Panc1 (cell line): ENCODE results near the gene RIC8A. TPM values are rescaled to one million over a fixed set of nuclear protein-coding genes. Genes with fewer than 3 reads are reported as not detected.
A peak's percentile ranks its signal among the peaks of the same experiment; 100 is the strongest.

Experiments used
- ATAC-seq: fragments of 200-7000 bp; cut with Tn5 transposase; 2 replicates; pipeline ENCODE4 v1.9.1; 2020; ENCODE audit warnings: mild to moderate bottlenecking, moderate library complexity
- BruUV-seq: library from RNA; stranded (reverse); fragments of 400-500 nt; replicated peaks from 2 replicates; lab custom pipeline; 2021; lab: Mats Ljungman, UMichigan
- CTCF ChIA-PET: fragments of 300-600 bp; sonication (Branson Sonifier 250); formaldehyde crosslinking; loops from one replicate; lab custom pipeline; 2022; ENCODE audit warnings: antibody characterized with exemption; lab: Charles Lee
- POLR2A ChIA-PET: fragments of 300-600 bp; sonication (Branson Sonifier 250); formaldehyde crosslinking; loops from one replicate; lab custom pipeline; 2022; ENCODE audit warnings: antibody characterized with exemption; lab: Charles Lee
- DNase-seq: peaks from one replicate; pipeline ENCODE4 v3.0.0-alpha.2; 2010; ENCODE audit warnings: low read depth, low spot score
- H3K27ac ChIP-seq: 2 replicates; pipeline ENCODE4 v1.5.1; 2011; ENCODE audit warnings: mild to moderate bottlenecking, low read length, inconsistent platforms
- H3K27me3 ChIP-seq: fragments of 200-500 bp; sonication (Bioruptor generic); 2 replicates; pipeline ENCODE4 v1.6.0; 2014; ENCODE audit warnings: low read length, inconsistent platforms; ENCODE audit not compliant: control insufficient read depth, insufficient read depth
- H3K36me3 ChIP-seq: fragments of 200-500 bp; sonication (Bioruptor generic); 2 replicates; pipeline ENCODE4 v1.5.1; 2014; ENCODE audit warnings: inconsistent platforms, mild to moderate bottlenecking, low read length, moderate library complexity; ENCODE audit not compliant: control insufficient read depth, insufficient read depth
- H3K4me1 ChIP-seq: 2 replicates; pipeline ENCODE4 v1.5.1; 2011; ENCODE audit warnings: inconsistent platforms, mild to moderate bottlenecking, low read length, moderate library complexity; ENCODE audit not compliant: control insufficient read depth, insufficient read depth
- H3K4me3 ChIP-seq, 2 experiments: 2 replicates each; pipeline ENCODE4 v1.5.1; 2011 to 2012; ENCODE audit warnings: low read depth in 2 of 2, low read length in 2 of 2, mild to moderate bottlenecking in 2 of 2, inconsistent platforms in 1 of 2, moderate library complexity in 1 of 2
- H3K9me3 ChIP-seq: fragments of 200-500 bp; sonication (Bioruptor generic); 2 replicates; pipeline ENCODE4 v1.5.1; 2014; ENCODE audit warnings: low read depth, mild to moderate bottlenecking, inconsistent platforms, low read length, moderate library complexity; ENCODE audit not compliant: control insufficient read depth, insufficient read depth
- POLR2AphosphoS5 ChIP-seq: IDR thresholded peaks from 2 replicates; pipeline ENCODE4 v1.6.1; 2012; ENCODE audit warnings: mild to moderate bottlenecking, low read depth, low read length, moderate library complexity
- SIN3A ChIP-seq: IDR thresholded peaks from 2 replicates; pipeline ENCODE4 v1.6.1; 2012; ENCODE audit warnings: low read depth, mild to moderate bottlenecking, low read length, moderate library complexity, borderline replicate concordance; ENCODE audit not compliant: insufficient read depth
- TCF7L2 ChIP-seq: IDR thresholded peaks from 2 replicates; pipeline ENCODE4 v1.6.1; 2011; ENCODE audit warnings: mild to moderate bottlenecking, low read depth, low read length, inconsistent platforms
- in situ Hi-C: cut with HindIII; loops from 2 replicates; pipeline ENCODE4 v1.10.0; 2016; ENCODE audit warnings: low sequenced_read_pairs, low pct_unique_long_range_greater_than_20kb
- intact Hi-C: fragments of 100-400 bp; cut with micrococcal nuclease; formaldehyde crosslinking; loops from one replicate; pipeline ENCODE4 v1.10.0; 2022; ENCODE audit not compliant: unreplicated experiment
- total RNA-seq: library from RNA; stranded (reverse); gene quantifications from one replicate; pipeline ENCODE4 v1.2.1, GENCODE V29; 2021; ENCODE audit not compliant: unreplicated experiment
- TF ChIP-seq, protein P1 (sequence below), 2 experiments: IDR thresholded peaks; 2 replicates each; pipeline ENCODE4 v1.6.1; 2011 to 2012; ENCODE audit warnings: low read depth in 2 of 2, control low read depth in 1 of 2, low read length in 1 of 2, mild to moderate bottlenecking in 1 of 2, moderate library complexity in 1 of 2; ENCODE audit not compliant: insufficient read depth in 1 of 2
- TF ChIP-seq, protein P2 (sequence below): fragments of 450-650 bp; IDR thresholded peaks from 2 replicates; pipeline ENCODE4 v1.5.1; 2017; ENCODE audit warnings: mild to moderate bottlenecking

The RIC8A gene
- total RNA-seq, 1 experiment from 2014 or later, result 264 TPM

DNA sequence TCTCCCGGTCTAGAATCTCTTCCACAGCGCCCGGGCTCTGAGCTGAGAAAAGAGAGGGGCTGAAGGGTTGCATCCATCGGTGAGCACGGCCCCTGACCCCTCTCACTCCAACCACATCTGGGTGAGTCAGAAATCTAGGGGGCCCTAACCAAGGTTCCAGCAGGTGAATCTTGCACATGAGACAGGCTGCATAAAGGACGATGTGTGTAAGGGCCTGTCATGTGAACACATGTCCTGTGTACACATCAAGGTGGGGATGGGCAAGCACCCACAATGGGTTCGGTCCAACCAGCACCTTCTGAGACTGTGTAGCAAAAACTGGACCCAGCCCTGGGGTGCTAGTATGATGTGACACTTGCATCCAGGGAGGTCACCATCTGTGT lies 1.5 kb upstream of the RIC8A start:
- peaks cover 30% of the 10 kb centered on the region for H3K4me1 ChIP-seq
- H3K36me3 ChIP-seq, result peaks cover 16% of the 10 kb centered on the region
- POLR2A ChIA-PET, result interaction anchor here (0.9 kb wide), 1 partner anchor 32 kb away, joined by 4 read pairs; no protein-coding TSS in a partner anchor
- no TSS peak for BruUV-seq
- intact Hi-C loops, result no loop called here
- H3K27me3 ChIP-seq, result no peaks in the 10 kb centered on the region
- H3K9me3 ChIP-seq, result no peaks in the 10 kb centered on the region
- no peak for ATAC-seq
- in situ Hi-C loops, result no loop called here
- TF ChIP-seq, protein P1, sequence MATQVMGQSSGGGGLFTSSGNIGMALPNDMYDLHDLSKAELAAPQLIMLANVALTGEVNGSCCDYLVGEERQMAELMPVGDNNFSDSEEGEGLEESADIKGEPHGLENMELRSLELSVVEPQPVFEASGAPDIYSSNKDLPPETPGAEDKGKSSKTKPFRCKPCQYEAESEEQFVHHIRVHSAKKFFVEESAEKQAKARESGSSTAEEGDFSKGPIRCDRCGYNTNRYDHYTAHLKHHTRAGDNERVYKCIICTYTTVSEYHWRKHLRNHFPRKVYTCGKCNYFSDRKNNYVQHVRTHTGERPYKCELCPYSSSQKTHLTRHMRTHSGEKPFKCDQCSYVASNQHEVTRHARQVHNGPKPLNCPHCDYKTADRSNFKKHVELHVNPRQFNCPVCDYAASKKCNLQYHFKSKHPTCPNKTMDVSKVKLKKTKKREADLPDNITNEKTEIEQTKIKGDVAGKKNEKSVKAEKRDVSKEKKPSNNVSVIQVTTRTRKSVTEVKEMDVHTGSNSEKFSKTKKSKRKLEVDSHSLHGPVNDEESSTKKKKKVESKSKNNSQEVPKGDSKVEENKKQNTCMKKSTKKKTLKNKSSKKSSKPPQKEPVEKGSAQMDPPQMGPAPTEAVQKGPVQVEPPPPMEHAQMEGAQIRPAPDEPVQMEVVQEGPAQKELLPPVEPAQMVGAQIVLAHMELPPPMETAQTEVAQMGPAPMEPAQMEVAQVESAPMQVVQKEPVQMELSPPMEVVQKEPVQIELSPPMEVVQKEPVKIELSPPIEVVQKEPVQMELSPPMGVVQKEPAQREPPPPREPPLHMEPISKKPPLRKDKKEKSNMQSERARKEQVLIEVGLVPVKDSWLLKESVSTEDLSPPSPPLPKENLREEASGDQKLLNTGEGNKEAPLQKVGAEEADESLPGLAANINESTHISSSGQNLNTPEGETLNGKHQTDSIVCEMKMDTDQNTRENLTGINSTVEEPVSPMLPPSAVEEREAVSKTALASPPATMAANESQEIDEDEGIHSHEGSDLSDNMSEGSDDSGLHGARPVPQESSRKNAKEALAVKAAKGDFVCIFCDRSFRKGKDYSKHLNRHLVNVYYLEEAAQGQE (IDR thresholded peaks at IDR 0.05; ENCODE audit: insufficient read depth in 1 of 2, low read depth in 2 of 2, low read length in 1 of 2), result no peak
- no peak for TF ChIP-seq SIN3A
- TF ChIP-seq TCF7L2, result no peak
- TF ChIP-seq, protein P2, sequence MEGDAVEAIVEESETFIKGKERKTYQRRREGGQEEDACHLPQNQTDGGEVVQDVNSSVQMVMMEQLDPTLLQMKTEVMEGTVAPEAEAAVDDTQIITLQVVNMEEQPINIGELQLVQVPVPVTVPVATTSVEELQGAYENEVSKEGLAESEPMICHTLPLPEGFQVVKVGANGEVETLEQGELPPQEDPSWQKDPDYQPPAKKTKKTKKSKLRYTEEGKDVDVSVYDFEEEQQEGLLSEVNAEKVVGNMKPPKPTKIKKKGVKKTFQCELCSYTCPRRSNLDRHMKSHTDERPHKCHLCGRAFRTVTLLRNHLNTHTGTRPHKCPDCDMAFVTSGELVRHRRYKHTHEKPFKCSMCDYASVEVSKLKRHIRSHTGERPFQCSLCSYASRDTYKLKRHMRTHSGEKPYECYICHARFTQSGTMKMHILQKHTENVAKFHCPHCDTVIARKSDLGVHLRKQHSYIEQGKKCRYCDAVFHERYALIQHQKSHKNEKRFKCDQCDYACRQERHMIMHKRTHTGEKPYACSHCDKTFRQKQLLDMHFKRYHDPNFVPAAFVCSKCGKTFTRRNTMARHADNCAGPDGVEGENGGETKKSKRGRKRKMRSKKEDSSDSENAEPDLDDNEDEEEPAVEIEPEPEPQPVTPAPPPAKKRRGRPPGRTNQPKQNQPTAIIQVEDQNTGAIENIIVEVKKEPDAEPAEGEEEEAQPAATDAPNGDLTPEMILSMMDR, result no peak
- TF ChIP-seq POLR2AphosphoS5, result no peak
- DNase-seq, result no peak
- CTCF ChIA-PET, result no interaction called here
- H3K27ac ChIP-seq, result peak overlapping the region; percentile 100
- peak overlapping the region; percentile 99 to 100 for H3K4me3 ChIP-seq

DNA sequence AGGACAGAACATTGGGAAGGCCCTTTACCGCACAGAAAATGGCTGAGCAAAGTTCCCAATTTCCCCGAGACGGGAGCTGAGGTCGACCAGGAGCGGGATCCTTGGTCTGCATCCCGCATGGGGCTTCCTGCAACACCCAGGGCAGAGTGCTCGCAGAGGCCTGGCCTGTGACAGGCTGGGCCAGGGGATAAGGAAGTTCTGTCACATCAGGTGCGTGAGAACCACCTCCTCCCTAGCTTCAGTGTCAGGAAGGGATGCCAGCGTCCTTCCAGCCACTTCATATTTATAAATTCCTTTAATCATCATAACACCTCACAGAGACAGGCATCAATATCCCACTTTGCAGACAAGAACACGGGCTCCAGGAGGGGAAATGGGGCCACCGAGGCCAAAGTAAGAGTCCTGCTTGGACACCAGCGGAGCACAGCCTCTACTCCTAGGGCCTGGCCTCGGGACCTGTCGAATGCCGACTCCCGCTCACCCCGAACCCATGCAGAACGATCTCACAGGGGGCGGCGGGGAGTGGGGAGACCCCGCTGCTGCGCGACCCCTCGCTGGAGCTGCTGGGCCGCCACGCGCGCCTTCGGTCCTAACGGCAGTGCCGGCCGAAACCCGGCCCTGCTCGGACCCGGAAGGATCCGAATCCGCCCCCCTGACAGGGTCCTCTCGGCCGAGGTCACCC lies 841 bp upstream of the RIC8A start:
- Histone ChIP-seq H3K27ac (peak overlapping the region; percentile 100), H3K27me3 (no peaks in the 10 kb centered on the region), H3K36me3 (peaks cover 21% of the 10 kb centered on the region), H3K4me1 (peaks cover 33% of the 10 kb centered on the region), H3K9me3 (no peaks in the 10 kb centered on the region), H3K4me3 (peak overlapping the region; percentile 99 to 100)
- DNase-seq (no peak), ATAC-seq (no peak; the same call in 1 of the 2 replicates)
- intact Hi-C loops, result no loop called here
- in situ Hi-C loops, result no loop called here
- TF ChIP-seq, protein P1 (IDR thresholded peaks at IDR 0.05; ENCODE audit: insufficient read depth in 1 of 2, low read depth in 2 of 2, low read length in 1 of 2), result no peak
- TF ChIP-seq, protein P2, result no peak
- TF ChIP-seq POLR2AphosphoS5, result no peak
- TF ChIP-seq TCF7L2, result no peak
- TF ChIP-seq SIN3A, result no peak
- ChIA-PET POLR2A (interaction anchor here (0.8 to 1.0 kb wide), 4 partner anchors 8 to 31 kb away, joined by 3 to 5 read pairs (median 4); no protein-coding TSS in a partner anchor), CTCF (interaction anchor here (0.6 to 1.0 kb wide), 3 partner anchors 44 to 242 kb away, joined by 3 to 4 read pairs (median 3); no protein-coding TSS in a partner anchor)
- BruUV-seq, result no TSS peak
